Umbilical cord (tissue), 2 donors: ENCODE measurements around the gene PLA2G6. TPM values are rescaled to one million over a fixed set of nuclear protein-coding genes. Genes with fewer than 3 reads are reported as not detected.

Experiments used
- DNase-seq: peaks from one replicate; pipeline ENCODE4 v3.0.0-alpha.2; 2015; ENCODE audit warnings: low spot score
- total RNA-seq: library from RNA; depleted of rRNA; stranded (reverse); fragments of >200 nt; gene quantifications from one replicate; pipeline ENCODE4 v1.2.3, GENCODE V29; 2014; ENCODE audit warnings: low replicate concordance; ENCODE audit not compliant: insufficient read depth

Gene PLA2G6, protein sequence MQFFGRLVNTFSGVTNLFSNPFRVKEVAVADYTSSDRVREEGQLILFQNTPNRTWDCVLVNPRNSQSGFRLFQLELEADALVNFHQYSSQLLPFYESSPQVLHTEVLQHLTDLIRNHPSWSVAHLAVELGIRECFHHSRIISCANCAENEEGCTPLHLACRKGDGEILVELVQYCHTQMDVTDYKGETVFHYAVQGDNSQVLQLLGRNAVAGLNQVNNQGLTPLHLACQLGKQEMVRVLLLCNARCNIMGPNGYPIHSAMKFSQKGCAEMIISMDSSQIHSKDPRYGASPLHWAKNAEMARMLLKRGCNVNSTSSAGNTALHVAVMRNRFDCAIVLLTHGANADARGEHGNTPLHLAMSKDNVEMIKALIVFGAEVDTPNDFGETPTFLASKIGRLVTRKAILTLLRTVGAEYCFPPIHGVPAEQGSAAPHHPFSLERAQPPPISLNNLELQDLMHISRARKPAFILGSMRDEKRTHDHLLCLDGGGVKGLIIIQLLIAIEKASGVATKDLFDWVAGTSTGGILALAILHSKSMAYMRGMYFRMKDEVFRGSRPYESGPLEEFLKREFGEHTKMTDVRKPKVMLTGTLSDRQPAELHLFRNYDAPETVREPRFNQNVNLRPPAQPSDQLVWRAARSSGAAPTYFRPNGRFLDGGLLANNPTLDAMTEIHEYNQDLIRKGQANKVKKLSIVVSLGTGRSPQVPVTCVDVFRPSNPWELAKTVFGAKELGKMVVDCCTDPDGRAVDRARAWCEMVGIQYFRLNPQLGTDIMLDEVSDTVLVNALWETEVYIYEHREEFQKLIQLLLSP
- 22.1 TPM for total RNA-seq

DNA sequence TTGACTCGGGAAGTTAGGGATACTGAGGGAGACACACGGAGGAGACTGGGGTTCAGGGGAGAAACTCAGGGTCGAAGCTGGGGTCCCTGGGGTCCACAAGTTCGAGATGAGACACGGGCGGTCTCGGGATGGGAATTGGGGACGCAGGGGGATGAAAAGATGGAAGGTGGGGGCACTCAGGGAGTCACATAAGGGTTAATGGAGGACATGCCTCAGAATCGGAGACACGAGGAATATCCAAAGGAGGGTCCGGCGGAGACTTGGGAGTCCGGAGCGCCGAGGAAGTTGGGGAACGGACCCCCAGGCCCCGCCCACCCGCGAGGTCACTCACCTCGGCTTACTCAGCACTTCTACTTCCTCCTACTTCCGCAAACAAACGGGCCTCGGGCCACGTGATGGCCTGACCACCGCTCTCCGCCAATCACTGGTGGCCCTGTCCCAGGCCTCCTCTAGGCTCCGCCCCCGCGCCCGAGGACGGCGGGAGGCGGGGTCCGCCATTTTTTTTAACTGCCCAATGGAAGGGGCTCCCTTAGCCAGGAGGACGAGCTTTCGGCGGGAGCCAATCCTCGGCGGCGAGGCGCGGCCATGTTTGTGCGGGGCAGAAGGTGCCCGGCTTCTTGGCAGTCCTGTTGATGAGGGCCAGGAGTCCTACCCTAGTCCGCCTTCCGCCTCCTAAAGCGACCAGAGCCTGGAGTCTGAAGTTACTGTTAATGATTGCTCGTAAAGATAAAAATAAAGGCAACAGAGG is at the start of gene PLA2G6:
PLA2G6 (minus strand) TSS at position 378 of the 748 bp plus-strand sequence. CDS start 12,404 bp downstream, outside the sequence.
- DNase-seq = peak; percentile 99

DNA sequence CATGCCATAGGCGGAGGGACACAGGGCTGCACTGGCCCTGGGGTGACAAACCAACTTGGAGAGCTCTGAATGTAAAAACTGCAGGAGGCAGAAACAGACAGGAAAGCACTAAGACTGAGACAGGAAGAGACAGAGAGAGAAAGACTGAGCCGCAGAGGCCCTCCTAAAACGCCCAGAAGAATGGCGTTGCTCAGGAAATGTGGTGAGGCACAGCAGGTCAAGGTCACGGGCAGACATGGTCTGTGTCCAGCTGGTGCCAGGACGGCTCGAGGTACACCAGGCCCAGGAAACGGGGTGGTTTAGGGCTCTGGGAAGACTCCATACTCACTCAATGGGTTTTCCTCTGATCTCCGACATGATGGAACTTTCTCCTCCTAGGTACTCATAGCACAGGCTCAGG is 49.3 kb upstream of the PLA2G6 start:
- DNase-seq = no peak

DNA sequence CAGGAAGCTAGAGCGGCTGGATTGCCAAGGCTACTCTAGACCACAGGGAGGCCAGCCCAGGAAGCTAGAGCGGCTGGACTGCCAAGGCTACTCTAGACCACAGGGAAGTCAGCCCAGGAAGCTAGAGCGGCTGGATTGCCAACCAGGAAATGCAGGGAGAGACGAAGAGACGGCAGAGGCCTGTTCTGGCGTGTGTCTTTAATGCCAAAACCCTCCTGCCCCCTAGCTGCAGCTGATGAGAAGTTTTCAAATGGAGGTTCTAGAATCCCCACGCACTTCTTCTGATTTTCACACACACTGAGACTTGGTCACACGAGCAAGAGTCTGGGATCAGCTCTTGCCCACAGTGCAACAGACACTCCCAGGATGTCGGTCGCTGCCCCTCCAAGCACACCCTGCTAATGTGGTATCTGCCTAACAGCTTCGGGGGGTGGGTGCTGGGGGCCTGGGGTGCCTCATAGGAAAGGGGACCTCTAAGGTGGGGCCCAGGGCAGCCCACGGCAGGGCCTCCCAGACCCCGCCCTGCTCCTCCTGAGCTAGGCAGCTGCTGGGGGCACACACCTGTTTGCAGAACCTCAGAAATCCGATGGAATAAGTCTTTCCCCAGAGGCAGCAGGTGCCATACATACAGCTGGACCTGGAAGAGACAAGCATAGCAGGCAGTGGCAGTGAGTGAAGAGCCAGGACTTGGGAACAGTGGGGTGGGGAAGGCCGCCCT is 48.6 kb upstream of the PLA2G6 start:
- peak; percentile 73 for DNase-seq

DNA sequence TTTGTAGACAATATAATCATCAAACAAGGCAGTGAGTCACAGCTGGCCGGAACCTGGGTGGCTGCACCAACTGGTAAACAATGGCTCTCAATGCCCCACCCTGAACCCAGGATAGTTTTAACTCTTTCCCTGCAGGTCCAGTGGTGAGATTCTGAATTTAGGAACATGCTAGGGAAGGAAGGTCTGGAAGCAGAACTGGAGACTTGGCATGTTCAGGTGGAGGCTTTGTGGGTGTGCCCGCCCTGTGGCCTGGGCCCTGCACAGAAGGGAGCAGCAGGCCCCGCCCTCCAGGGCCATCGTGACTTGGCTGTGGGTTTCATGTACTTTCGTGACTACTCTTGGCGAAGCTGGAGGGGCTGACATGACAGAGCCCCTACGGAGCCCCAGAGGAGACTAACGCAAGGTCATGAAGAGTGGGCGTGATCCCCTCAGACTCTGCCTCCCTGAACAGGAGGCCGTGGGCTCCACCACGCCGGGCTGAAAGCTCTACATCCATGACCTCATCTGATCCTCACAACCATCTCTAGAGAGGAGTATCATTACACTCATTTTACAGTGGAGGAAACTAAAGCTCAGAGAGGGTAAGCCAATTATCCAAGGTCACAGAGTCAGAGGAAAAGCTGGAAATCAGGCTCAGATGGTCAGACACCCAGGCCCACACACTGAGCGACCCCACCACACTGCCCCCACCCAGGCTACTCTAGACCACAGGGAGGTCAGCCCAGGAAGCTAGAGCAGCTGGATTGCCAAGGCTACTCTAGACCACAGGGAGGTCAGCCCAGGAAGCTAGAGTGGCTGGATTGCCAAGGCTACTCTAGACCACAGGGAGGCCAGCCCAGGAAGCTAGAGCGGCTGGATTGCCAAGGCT is 47.5 kb upstream of the PLA2G6 start:
- DNase-seq = no peak

DNA sequence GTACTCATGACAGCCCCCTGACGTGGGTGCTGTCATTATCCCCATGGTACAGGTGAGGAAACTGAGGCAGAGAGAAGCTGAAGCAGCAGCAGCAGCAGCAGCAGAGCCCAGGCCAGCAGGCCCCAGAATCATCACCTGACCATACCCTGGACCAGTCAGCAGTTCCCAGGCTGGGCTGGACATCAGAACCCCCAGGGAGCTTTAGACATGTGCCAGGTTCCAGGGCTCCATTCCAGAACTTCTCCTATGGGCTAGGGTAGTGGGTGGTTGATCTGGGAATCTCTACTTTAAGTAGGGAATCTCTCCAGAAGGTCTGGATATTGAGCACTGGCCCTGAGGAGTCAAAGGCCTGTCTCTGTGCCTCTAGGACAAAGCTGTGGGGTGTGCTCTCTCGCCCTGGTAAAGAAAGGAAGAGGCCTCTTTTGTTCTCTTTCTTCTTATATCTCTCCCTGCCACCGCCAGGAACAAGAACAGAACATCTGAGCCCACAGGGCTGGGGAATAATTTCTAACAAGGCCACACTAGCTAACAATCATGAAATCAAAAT is 46.8 kb upstream of the PLA2G6 start:
- DNase-seq = no peak

DNA sequence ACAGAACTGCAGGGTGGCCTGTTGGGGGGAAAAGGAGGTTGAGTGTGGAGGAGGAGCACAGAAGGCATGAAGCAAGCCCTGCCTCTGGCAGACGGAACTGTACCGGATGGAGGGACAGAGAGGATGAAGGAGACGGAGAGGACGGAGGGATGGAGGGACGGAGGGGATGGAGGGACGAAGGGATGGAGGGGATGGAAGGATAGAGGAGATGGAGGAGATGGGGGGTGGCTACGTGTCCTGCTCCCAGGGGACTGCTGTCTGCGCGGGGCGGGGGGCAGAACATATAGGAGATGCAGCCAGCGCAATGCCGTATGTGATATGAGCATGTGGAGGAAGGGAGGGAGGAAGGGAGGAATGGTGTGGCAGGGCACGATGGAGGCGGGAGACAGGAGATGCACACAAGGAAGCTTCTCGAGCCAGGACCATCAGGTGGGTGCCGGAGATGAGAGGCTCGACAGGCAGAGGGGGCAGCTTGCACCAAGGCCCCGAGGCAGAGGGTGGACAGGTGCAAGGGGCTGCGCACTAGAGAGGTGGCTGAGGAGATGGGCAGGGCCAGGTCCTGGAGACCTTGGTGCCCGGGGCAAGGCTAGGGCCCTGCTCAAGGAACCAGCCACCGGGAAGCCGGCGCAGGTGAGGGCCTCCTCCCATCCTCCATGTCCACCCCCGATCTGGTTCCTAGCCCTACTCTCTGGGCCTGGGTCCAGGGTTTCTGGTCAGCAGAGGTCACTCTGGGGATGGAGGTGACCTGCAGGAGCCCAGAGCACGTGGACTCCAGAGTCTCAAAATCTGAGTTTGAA is 45.4 kb upstream of the PLA2G6 start:
- DNase-seq = no peak

DNA sequence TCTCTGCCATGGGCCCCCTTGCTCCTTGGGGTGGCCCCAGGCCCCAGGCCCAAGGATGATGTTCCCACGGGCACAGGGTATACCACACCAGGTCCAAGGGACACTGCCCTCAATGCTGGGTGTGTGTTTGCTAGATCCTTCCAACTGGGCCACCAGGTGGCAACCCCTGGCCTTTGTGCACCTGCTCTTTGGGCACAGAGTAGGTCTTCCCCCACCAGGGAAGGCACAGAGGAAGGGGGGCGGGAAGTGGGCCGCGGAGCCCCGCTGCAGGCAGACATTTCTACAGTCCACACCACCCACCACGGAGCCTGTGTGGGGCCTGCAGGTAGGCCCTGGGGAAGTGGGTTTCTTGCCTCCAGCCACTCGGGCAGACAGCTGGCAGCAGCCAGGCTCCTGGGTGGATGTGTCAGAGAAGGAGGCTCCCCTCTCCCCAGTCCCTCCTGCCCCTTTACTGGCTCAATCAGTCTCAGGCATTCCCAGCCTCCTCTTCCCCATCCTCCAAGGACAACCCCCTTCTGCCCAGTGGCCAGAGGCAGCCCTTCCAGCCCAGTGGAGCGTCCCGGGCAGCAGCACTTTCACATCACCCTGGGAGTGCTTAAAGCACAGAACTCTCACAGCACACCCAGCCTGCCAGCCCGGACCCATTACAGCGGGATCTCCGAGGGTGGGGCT is 41.8 kb upstream of the PLA2G6 start:
- no peak for DNase-seq

DNA sequence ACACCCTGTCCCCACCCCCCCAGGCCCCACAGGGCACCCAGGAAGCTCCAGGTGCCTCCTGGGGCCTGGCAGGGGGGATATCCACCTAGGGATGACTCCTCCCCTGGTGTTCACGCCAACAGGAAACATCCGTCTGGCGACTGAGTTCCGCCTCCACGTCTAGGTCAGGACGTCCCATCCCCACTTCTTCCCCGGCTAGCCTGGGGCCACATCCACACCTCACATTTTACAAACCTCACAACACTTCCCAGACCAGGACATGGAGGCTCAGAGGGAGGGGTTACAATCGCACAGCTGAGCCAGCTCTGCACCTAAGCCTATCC is 41.1 kb upstream of the PLA2G6 start:
- no peak for DNase-seq

DNA sequence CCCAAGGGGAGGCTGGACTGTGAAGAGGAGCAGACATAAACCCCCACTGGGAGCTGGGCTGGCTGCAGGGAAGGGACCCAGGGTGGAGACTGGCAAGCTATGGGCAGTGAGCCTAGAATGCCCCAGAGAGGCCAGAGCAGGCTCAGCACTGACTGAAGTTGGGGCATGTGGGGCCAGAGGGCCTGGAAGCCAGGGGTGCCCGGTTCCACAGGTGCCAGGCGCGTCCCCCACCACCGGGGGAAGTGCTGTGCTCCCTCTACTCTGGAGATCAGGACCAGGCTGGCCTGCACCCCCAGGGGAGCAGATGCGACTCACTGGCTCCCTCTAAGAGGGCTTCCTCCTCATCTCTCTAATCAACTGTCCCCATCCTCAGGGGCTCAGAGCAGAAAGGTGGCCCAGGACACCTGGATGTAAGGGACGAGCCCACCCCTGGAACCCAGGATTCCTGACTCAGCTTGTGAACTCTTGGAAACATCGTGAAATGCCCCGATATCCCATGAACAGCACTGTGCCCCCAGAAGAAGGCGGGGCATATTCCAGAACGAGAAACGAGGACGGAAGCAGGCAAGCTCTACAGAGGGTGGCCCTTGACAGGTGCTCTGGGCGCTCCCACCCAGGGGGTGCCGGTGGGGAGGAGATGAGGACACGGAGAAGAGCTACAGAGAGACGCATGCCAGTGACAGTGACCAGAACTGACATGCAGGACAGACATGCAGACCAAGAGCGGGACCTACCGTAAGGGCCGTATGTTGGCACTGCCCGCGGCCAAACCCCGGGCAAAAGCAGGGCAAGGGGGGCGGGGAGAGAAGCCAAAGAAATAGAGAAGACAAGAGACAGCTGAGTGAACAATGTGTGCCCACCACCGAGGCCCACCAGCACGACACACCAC is 40.5 kb upstream of the PLA2G6 start:
- no peak for DNase-seq

DNA sequence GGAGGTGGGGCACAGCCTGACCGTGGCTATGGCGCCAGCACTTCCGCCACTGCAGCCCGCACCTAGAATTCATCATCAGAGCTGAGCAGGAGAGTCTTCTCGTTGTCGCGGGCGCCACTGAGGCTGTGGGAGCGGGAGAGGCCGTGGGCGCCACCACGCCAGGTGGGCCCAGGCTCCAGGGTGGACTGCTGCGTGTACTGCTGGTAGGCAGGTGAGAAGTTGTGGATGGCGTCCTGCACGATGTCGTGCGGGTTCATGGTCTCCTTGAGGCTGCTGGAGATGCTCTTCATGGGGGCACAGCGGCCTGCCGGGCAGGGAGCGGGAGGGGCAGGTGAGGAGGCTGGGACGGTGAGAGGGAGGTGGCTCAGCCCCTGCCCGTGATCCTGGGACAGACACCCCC is 39.8 kb upstream of the PLA2G6 start:
- no peak for DNase-seq

DNA sequence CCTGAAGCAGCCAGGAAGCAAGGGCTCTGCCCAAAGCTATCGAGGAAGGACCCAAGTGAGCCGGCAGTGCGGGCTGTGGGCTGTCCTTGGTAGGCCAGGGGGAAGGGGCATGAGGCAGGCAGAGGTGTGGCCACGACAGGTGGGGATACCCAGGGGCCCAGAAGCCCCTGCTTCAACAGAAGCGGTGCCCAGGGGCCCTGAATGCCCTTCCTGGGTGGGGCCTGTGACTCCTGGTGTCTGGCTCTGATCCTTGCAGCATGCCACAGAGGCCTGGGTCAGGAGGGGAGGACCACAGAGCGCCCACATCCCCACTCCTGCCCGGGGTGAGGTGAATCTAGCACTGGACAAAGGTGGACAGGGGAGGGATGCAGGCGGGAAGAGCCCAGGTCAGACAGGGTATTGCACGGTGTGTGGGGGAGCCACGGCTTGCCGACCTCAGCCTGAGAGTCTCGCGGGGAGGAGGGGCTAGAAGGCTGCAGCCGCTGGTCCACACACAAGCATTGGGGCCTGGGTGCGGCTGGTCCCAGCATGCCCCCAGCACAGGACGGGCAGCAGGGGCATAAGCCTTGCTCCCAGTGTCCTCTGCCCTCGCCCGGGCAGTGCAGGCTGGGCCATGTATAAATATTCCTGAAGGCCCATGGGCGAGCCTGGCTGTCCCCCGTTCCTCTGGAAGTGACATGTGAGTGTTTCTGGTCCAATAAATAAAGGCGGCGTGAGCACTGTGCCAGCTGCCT is 39.2 kb upstream of the PLA2G6 start:
- no peak for DNase-seq

DNA sequence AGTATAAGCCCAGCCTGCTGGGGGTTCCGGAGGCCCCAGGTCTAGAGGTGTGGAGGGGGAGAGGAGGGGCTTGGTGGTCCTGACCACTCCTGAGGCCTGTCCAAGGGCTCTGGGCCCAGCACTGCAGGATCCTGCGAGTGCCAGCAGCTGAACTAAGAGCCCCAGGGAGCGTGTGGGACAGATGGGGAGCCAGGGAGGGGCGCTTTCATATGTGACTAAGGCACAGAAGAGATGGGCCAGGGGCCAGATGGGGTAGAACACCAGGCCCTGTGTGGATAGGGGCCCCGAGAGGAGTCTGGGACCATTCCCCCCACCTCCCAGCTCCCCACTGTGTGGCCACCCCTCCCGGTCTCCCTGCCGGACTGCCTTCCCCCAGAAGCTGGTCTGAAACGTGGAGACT is 38.5 kb upstream of the PLA2G6 start:
- DNase-seq = no peak

DNA sequence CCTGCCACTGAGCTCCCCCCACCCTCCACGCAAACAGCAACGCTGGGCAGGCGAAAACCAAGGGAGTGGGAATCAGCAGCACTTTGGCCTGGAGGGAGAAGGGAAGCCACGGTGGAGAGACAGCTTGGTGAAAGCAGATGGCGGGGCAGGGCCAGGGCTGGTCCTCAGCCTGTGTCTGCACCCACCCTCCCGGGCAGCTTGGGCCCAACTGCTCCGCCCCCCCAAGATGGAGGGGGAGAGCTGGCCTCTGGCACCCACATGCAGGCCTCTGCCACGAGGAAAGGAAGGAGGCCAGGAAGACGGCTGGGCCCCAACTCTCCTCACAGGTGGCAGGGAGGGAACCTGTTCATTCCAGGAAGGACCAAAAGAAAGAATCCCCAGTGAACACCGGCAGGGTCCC is 38.0 kb upstream of the PLA2G6 start:
- DNase-seq = no peak

DNA sequence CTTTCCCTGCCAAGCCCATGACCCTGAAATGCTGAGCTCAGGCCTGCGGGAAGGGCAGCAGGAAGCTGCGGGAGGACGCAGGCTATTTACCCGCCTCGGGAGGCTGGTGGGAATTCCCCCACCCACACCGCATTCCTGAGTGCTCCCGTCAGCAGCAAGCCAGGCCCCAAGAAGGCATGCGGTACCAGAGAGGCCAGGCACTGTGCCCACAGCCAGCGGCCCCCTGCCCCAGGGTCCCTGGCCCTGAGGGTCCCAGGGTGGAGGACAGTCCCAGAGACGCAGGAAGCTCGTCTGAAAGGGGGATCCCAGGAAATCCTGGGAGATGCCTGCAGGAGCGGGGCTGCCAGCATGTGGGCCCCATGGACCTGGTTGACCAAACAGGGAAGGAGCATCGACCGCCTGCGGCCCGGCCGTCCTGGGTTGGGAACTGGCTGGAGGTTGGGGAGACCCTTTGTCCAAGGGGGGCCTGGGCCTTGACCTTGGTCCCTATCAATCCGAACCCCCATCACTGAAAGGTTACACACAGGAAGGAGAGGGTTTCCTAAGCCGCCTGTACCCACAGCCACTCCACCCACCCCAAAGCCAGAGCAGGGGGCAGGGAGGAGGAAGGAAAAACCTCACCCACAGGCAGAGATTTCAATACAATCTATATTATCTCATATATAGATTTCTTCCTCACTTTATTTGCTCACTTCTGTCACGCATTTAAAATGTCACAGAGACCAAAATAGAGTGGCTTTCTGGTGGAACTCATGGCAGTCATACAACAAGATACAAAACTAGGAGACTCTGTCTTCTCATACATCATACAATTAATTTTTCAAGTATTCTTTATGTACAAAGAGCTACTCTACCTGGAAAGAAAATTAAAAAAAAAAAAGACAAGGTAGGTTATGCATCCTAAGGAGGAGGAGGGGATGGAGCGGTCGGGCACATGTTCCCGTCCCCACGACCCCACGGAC is 37.3 kb upstream of the PLA2G6 start:
- DNase-seq = peak; percentile 88

DNA sequence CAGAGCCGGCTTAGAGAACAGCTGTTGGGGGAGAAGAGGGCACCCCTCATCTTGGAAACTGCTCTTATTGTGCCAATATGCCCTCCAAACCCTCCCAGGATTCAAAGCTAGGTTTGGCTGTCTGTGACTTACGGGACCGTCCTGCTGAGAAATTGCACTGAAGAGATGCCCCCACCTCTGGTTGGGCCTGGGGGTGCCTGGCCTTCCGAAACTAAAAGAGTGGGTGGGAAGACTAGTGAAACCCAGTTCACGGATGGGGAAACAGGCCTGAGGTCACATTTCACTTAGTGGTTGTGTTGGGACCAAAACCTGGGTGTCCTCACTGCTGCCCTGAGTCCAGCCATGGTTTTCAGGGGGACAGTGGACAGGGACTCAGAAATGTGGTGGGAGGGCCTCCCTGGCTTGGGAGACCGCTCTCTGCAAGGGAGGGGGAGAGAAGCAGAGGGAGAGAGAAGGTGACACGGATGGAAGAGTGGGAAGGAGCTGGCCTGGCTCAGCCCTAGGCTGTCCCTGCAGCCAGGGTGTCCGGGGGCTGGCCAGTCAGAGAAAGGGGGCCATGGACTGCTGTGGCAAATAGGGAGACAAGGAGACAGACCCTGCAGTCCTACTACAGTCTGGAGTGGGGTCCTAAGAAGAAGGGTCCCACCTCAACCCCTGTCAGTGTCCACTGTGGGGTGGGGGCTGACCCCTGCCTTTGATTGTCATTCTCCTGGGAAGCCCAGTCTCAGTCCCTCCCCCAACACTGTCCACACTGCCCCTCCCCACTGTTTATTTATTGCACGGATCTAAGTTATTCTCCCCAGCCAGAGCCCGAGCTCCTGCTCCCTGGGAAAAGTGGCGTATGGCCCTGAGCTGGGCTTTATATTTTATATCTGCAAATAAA is 33.8 kb upstream of the PLA2G6 start:
- DNase-seq = peak; percentile 64
